Keratinocyte (primary cell): ENCODE data around the gene TRPM3. TPM values are rescaled to one million over a fixed set of nuclear protein-coding genes. Genes with fewer than 3 reads are reported as not detected.
"Not testable (repeated sequence)": the region's sequence is repeated elsewhere in the genome, so short reads cannot be mapped to it uniquely, and the experiment has no call there.

ENCODE experiments used
- DNase-seq: peaks from one replicate; pipeline ENCODE4 v3.0.0-alpha.2; 2011; ENCODE audit warnings: low read depth, missing footprints, low spot score
- FAIRE-seq: peaks from 2 replicates; lab custom pipeline; 2011; peaks lifted over from hg19 to GRCh38; lab: Jason Lieb, UNC
- H2AFZ ChIP-seq: 2 replicates; pipeline ENCODE4 v1.6.0; 2012; ENCODE audit warnings: low read length, control low read depth, inconsistent platforms; ENCODE audit not compliant: control insufficient read depth
- H3K27ac ChIP-seq: 2 replicates; pipeline ENCODE4 v1.5.1; 2011; ENCODE audit warnings: low read length; ENCODE audit not compliant: control insufficient read depth, insufficient read depth
- H3K27me3 ChIP-seq: 3 replicates; pipeline ENCODE4 v1.6.0; 2011; ENCODE audit warnings: low read length; ENCODE audit not compliant: control insufficient read depth, insufficient read depth; ENCODE audit errors: extremely low read depth
- H3K36me3 ChIP-seq, 2 experiments: 2 replicates in 1 of 2; 3 replicates in 1 of 2; pipeline ENCODE4 v1.5.1; 2011; ENCODE audit warnings: low read length in 2 of 2, mild to moderate bottlenecking in 1 of 2; ENCODE audit not compliant: control insufficient read depth in 2 of 2, insufficient read depth in 2 of 2; ENCODE audit errors: extremely low read depth in 1 of 2
- H3K4me1 ChIP-seq: 3 replicates; pipeline ENCODE4 v1.5.1; 2011; ENCODE audit warnings: low read length; ENCODE audit not compliant: control insufficient read depth, insufficient read depth; ENCODE audit errors: extremely low read depth
- H3K4me2 ChIP-seq: 3 replicates; pipeline ENCODE4 v1.6.0; 2011; ENCODE audit warnings: low read depth, low read length; ENCODE audit not compliant: control insufficient read depth, insufficient read depth; ENCODE audit errors: extremely low read depth
- H3K4me3 ChIP-seq, 3 experiments: fragments of 200-600 bp in 1 of 3; sonication (generic) in 1 of 3; 2 replicates in 2 of 3; 3 replicates in 1 of 3; pipeline ENCODE4 v1.5.1; 2011 to 2016; ENCODE audit warnings: low read length in 3 of 3, mild to moderate bottlenecking in 3 of 3, control low read depth in 2 of 3, inconsistent platforms in 1 of 3, low read depth in 1 of 3, mixed read lengths in 1 of 3, mixed run types in 1 of 3, moderate library complexity in 1 of 3; ENCODE audit not compliant: control insufficient read depth in 2 of 3, insufficient read depth in 2 of 3; ENCODE audit errors: extremely low read depth in 1 of 3
- H3K79me2 ChIP-seq: 2 replicates; pipeline ENCODE4 v1.6.0; 2012; ENCODE audit warnings: low read length; ENCODE audit not compliant: control insufficient read depth, insufficient read depth
- H3K9ac ChIP-seq: 3 replicates; pipeline ENCODE4 v1.6.0; 2011; ENCODE audit warnings: low read length; ENCODE audit not compliant: control insufficient read depth, insufficient read depth; ENCODE audit errors: extremely low read depth
- H3K9me1 ChIP-seq: 3 replicates; pipeline ENCODE4 v1.6.0; 2011; ENCODE audit warnings: low read length; ENCODE audit not compliant: control insufficient read depth, insufficient read depth; ENCODE audit errors: extremely low read depth
- H3K9me3 ChIP-seq: 2 replicates; pipeline ENCODE4 v1.5.1; 2012; ENCODE audit warnings: low read depth, low read length; ENCODE audit not compliant: control insufficient read depth
- H4K20me1 ChIP-seq: 3 replicates; pipeline ENCODE4 v1.6.0; 2011; ENCODE audit warnings: low read length; ENCODE audit not compliant: control insufficient read depth, insufficient read depth; ENCODE audit errors: extremely low read depth
- CTCF ChIP-seq, 3 experiments: IDR thresholded peaks in 1 of 3; conservative IDR thresholded peaks in 1 of 3; optimal IDR thresholded peaks in 1 of 3; 2 replicates in 2 of 3; 3 replicates in 1 of 3; pipeline versions ENCODE3 to v1.5.1; 2011; ENCODE audit warnings: low read length in 3 of 3, mild to moderate bottlenecking in 3 of 3, moderate library complexity in 2 of 3, control low read depth in 1 of 3, inconsistent platforms in 1 of 3; ENCODE audit not compliant: insufficient read depth in 2 of 3; ENCODE audit errors: extremely low read depth in 1 of 3
- EZH2 ChIP-seq: IDR thresholded peaks from one replicate; pipeline ENCODE4 v1.6.1; 2012; ENCODE audit warnings: inconsistent platforms, mild to moderate bottlenecking, low read length, moderate library complexity
- dilution Hi-C: fragments of 300-500 bp; cut with MboI; formaldehyde crosslinking; loops from one replicate; pipeline ENCODE4 v1.7.0; 2020; ENCODE audit warnings: low sequenced_read_pairs; ENCODE audit not compliant: extremely low pct_ligation_motif_present
- polyA plus RNA-seq, 5 experiments: library from polyadenylated mRNA; depleted of rRNA in 3 of 5; stranded (reverse) in 3 of 5; stranded (forward) in 1 of 5; unstranded in 1 of 5; fragments of >200 nt; gene quantifications; 1 replicate in 1 of 5; 2 replicates in 3 of 5; 3 replicates in 1 of 5; pipeline versions ENCODE4 v1.2.1 to v1.2.3, GENCODE V29; 2011 to 2012; ENCODE audit warnings: missing spikeins in 2 of 5, low read depth in 1 of 5, low replicate concordance in 1 of 5

The TRPM3 gene
- polyA plus RNA-seq, 1 donor (not counting 4 experiments of a cell fraction or from before 2014, with no cell fraction given), result 0.03 TPM

- no peak overlapping the region for H2AFZ ChIP-seq
- H3K9me1 ChIP-seq, result no peaks in the 10 kb centered on the region
- H4K20me1 ChIP-seq, result no peaks in the 10 kb centered on the region
- no peak for DNase-seq
- no peaks in the 10 kb centered on the region for H3K36me3 ChIP-seq
- FAIRE-seq, result peak; percentile 55
- no peak overlapping the region for H3K27ac ChIP-seq
- H3K4me2 ChIP-seq, result no peak overlapping the region
- TF ChIP-seq CTCF (optimal IDR thresholded peaks at IDR 0.05 in 1 of 3, IDR thresholded peaks at IDR 0.05 in 1 of 3, conservative IDR thresholded peaks at IDR 0.05 in 1 of 3; ENCODE audit: extremely low read depth in 1 of 3, insufficient read depth in 2 of 3, low read length in 3 of 3), result no peak
- TF ChIP-seq EZH2, result no peak
- no peak overlapping the region for H3K9ac ChIP-seq
- dilution Hi-C loops, result no loop called here
- H3K4me1 ChIP-seq, result no peaks in the 10 kb centered on the region
- no peaks in the 10 kb centered on the region for H3K79me2 ChIP-seq
- no peaks in the 10 kb centered on the region for H3K9me3 ChIP-seq
- H3K4me3 ChIP-seq, result no peak overlapping the region
- no peaks in the 10 kb centered on the region for H3K27me3 ChIP-seq
Observed at GRCh38 chr9:70971723-70972122, 149.7 kb downstream of the TRPM3 start.

GRCh38 chr9:70966380-70966779 lies 155.0 kb downstream of the TRPM3 start:
- FAIRE-seq, result not testable (repeated sequence)

GRCh38 chr9:70964861-70965260 lies 156.6 kb downstream of the TRPM3 start:
- no peak for DNase-seq
- no peaks in the 10 kb centered on the region for H3K9me3 ChIP-seq
- no peak overlapping the region for H2AFZ ChIP-seq
- H3K27me3 ChIP-seq, result no peaks in the 10 kb centered on the region
- no peak for TF ChIP-seq CTCF (optimal IDR thresholded peaks at IDR 0.05 in 1 of 3, IDR thresholded peaks at IDR 0.05 in 1 of 3, conservative IDR thresholded peaks at IDR 0.05 in 1 of 3; ENCODE audit: extremely low read depth in 1 of 3, insufficient read depth in 2 of 3, low read length in 3 of 3)
- TF ChIP-seq EZH2, result no peak
- H4K20me1 ChIP-seq, result no peaks in the 10 kb centered on the region
- no peaks in the 10 kb centered on the region for H3K36me3 ChIP-seq
- dilution Hi-C loops, result no loop called here
- no peaks in the 10 kb centered on the region for H3K9me1 ChIP-seq
- H3K4me2 ChIP-seq, result no peak overlapping the region
- H3K4me1 ChIP-seq, result no peaks in the 10 kb centered on the region
- H3K27ac ChIP-seq, result no peak overlapping the region
- H3K4me3 ChIP-seq, result no peak overlapping the region
- H3K9ac ChIP-seq, result no peak overlapping the region
- H3K79me2 ChIP-seq, result no peaks in the 10 kb centered on the region
- FAIRE-seq, result no peak

More at GRCh38 chr9:70966380-70966779, 155.0 kb downstream of the TRPM3 start:
- H3K9me3 ChIP-seq, H2AFZ ChIP-seq, H3K27ac ChIP-seq, H3K27me3 ChIP-seq, H3K4me2 ChIP-seq, H3K36me3 ChIP-seq, H3K79me2 ChIP-seq, dilution Hi-C loops, H3K9me1 ChIP-seq, H4K20me1 ChIP-seq, H3K9ac ChIP-seq, H3K4me1 ChIP-seq, H3K4me3 ChIP-seq, DNase-seq: not testable (repeated sequence)
